Measurements from ENCODE around the gene IGF2R.

DNA sequence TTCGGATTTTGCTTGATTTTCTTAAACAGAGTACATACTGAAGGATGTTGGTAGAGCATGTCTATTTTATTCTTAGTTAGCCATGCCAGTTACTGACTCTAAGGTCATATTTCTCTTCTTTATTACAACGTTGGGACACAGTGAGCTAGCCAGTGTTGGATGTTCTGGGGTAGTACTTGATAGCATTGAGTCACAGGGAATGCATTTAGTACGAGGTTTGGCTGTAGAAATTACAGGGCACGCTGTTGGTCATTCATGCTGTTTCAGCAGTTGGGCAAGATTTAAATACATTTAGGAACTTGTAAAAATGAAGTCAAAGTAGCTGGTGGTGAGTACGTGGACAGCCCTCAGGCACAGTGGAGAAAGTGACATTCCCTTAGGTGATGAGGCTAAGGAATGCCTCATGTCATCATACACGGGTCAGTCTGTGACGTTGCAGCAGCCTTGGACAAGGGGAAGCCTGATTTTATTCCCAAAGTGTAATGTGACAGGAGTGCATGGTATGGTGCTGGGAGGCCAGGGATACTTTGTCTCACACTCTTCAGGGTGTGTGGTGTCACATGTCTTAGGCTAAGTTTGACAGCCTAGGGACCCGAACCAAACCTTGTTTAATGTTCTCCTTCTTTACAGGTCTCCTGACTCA, 95.0 kb downstream of the IGF2R start:
- TF ChIP-seq, protein P1, sequence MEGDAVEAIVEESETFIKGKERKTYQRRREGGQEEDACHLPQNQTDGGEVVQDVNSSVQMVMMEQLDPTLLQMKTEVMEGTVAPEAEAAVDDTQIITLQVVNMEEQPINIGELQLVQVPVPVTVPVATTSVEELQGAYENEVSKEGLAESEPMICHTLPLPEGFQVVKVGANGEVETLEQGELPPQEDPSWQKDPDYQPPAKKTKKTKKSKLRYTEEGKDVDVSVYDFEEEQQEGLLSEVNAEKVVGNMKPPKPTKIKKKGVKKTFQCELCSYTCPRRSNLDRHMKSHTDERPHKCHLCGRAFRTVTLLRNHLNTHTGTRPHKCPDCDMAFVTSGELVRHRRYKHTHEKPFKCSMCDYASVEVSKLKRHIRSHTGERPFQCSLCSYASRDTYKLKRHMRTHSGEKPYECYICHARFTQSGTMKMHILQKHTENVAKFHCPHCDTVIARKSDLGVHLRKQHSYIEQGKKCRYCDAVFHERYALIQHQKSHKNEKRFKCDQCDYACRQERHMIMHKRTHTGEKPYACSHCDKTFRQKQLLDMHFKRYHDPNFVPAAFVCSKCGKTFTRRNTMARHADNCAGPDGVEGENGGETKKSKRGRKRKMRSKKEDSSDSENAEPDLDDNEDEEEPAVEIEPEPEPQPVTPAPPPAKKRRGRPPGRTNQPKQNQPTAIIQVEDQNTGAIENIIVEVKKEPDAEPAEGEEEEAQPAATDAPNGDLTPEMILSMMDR (conservative IDR thresholded peaks at IDR 0.05; ENCODE audit: low read length), result no peak
- TF ChIP-seq EZH2phosphoT487 (IDR thresholded peaks at IDR 0.05; ENCODE audit: borderline replicate concordance, low read depth, low read length), result no peak
